Astrocyte (in vitro differentiated cells and primary cell): Measurements from ENCODE around the gene UBTD1. TPM values are rescaled to one million over a fixed set of nuclear protein-coding genes. Genes with fewer than 3 reads are reported as not detected.

ENCODE experiments used
- DNase-seq: peaks from one replicate; pipeline ENCODE4 v3.0.0-alpha.2; 2010; ENCODE audit warnings: low read depth
- FAIRE-seq: peaks from 2 replicates; lab custom pipeline; 2011; peaks lifted over from hg19 to GRCh38; lab: Jason Lieb, UNC
- H2AFZ ChIP-seq: 2 replicates; pipeline ENCODE4 v1.6.0; 2012; ENCODE audit warnings: low read depth, low read length, inconsistent platforms
- H3K27ac ChIP-seq: 2 replicates; pipeline ENCODE4 v1.5.1; 2011; ENCODE audit warnings: low read depth, low read length, inconsistent platforms
- H3K27me3 ChIP-seq: 2 replicates; pipeline ENCODE4 v1.6.0; 2011; ENCODE audit warnings: low read length, inconsistent platforms; ENCODE audit not compliant: insufficient read depth
- H3K36me3 ChIP-seq: 2 replicates; pipeline ENCODE4 v1.5.1; 2011; ENCODE audit warnings: low read length, inconsistent platforms; ENCODE audit not compliant: insufficient read depth
- H3K4me1 ChIP-seq: 2 replicates; pipeline ENCODE4 v1.5.1; 2011; ENCODE audit warnings: low read length, inconsistent platforms; ENCODE audit not compliant: insufficient read depth
- H3K4me2 ChIP-seq: 2 replicates; pipeline ENCODE4 v1.6.0; 2012; ENCODE audit warnings: low read length, inconsistent platforms
- H3K4me3 ChIP-seq: 2 replicates; pipeline ENCODE4 v1.5.1; 2011; ENCODE audit warnings: low read depth, mild to moderate bottlenecking, low read length, inconsistent platforms; ENCODE audit not compliant: insufficient read depth
- H3K79me2 ChIP-seq: 2 replicates; pipeline ENCODE4 v1.6.0; 2012; ENCODE audit warnings: mild to moderate bottlenecking, low read length, inconsistent platforms; ENCODE audit not compliant: insufficient read depth
- H3K9ac ChIP-seq: 2 replicates; pipeline ENCODE4 v1.6.0; 2012; ENCODE audit warnings: mild to moderate bottlenecking, low read length, inconsistent platforms
- H3K9me3 ChIP-seq: 2 replicates; pipeline ENCODE4 v1.5.1; 2012; ENCODE audit warnings: low read depth, mild to moderate bottlenecking, low read length, inconsistent platforms; ENCODE audit not compliant: insufficient read depth
- H4K20me1 ChIP-seq: 2 replicates; pipeline ENCODE4 v1.6.0; 2012; ENCODE audit warnings: low read length, inconsistent platforms; ENCODE audit not compliant: insufficient read depth
- H3K27ac Mint-ChIP-seq: one replicate; pipeline ENCODE4 v1.8.0; 2021; ENCODE audit warnings: mild to moderate bottlenecking, mixed read lengths; ENCODE audit not compliant: unreplicated experiment
- H3K27me3 Mint-ChIP-seq: one replicate; pipeline ENCODE4 v1.8.0; 2021; ENCODE audit warnings: low read depth, mixed read lengths; ENCODE audit not compliant: unreplicated experiment
- H3K36me3 Mint-ChIP-seq: one replicate; pipeline ENCODE4 v1.8.0; 2021; ENCODE audit warnings: low read depth, mixed read lengths; ENCODE audit not compliant: unreplicated experiment
- H3K4me1 Mint-ChIP-seq: one replicate; pipeline ENCODE4 v1.8.0; 2021; ENCODE audit warnings: low read depth, mixed read lengths; ENCODE audit not compliant: unreplicated experiment
- H3K4me3 Mint-ChIP-seq: one replicate; pipeline ENCODE4 v1.8.0; 2021; ENCODE audit warnings: mild to moderate bottlenecking, moderate library complexity, mixed read lengths; ENCODE audit not compliant: unreplicated experiment
- H3K9me3 Mint-ChIP-seq: one replicate; pipeline ENCODE4 v1.8.0; 2021; ENCODE audit warnings: mild to moderate bottlenecking, mixed read lengths; ENCODE audit not compliant: unreplicated experiment
- CTCF ChIP-seq: IDR thresholded peaks from 2 replicates; pipeline ENCODE4 v1.5.1; 2011; ENCODE audit warnings: low read depth, mild to moderate bottlenecking, inconsistent platforms, low read length, moderate library complexity; ENCODE audit not compliant: insufficient read depth
- EZH2 ChIP-seq: IDR thresholded peaks from 2 replicates; pipeline ENCODE4 v1.6.1; 2012; ENCODE audit warnings: mild to moderate bottlenecking, low read length, inconsistent platforms; ENCODE audit not compliant: insufficient read depth
- total RNA-seq: library from RNA; stranded (reverse); gene quantifications from 2 replicates; pipeline ENCODE4 v1.2.1, GENCODE V29; 2021

Gene UBTD1
- total RNA-seq, 1 donor from 2014 or later: 73.1 TPM

- peaks cover 94% of the 10 kb centered on the region for H4K20me1 ChIP-seq
- H3K36me3 Mint-ChIP-seq: peaks cover 5% of the 10 kb centered on the region
- peaks cover 93% of the 10 kb centered on the region for H3K79me2 ChIP-seq
- no peak overlapping the region for H3K4me2 ChIP-seq
- no peak overlapping the region for H3K4me3 ChIP-seq
- H3K9me3 ChIP-seq: no peaks in the 10 kb centered on the region
- no peak overlapping the region for H3K9ac ChIP-seq
- peaks cover 46% of the 10 kb centered on the region for H3K4me1 Mint-ChIP-seq
- peaks cover 5% of the 10 kb centered on the region for H3K4me1 ChIP-seq
- no peak overlapping the region for H3K4me3 Mint-ChIP-seq
- no peak for DNase-seq
- no peaks in the 10 kb centered on the region for H3K9me3 Mint-ChIP-seq
- H2AFZ ChIP-seq: no peak overlapping the region
- H3K27ac Mint-ChIP-seq: no peak overlapping the region
- H3K36me3 ChIP-seq: peaks cover 4% of the 10 kb centered on the region
- FAIRE-seq: no peak
- H3K27me3 ChIP-seq: no peaks in the 10 kb centered on the region
- TF ChIP-seq EZH2 (no peak), CTCF (no peak)
- no peaks in the 10 kb centered on the region for H3K27me3 Mint-ChIP-seq
- H3K27ac ChIP-seq: no peak overlapping the region
Observed at GRCh38 chr10:97509120-97509680, 10.5 kb downstream of the UBTD1 start.

- peaks cover 92% of the 10 kb centered on the region for H3K79me2 ChIP-seq
- peaks cover 5% of the 10 kb centered on the region for H3K4me1 ChIP-seq
- peaks cover 94% of the 10 kb centered on the region for H4K20me1 ChIP-seq
- Mint-ChIP-seq H3K27ac (no peak overlapping the region), H3K9me3 (no peaks in the 10 kb centered on the region), H3K36me3 (peaks cover 7% of the 10 kb centered on the region), H3K4me3 (no peak overlapping the region), H3K27me3 (no peaks in the 10 kb centered on the region), H3K4me1 (peaks cover 53% of the 10 kb centered on the region)
- H3K4me2 ChIP-seq: no peak overlapping the region
- TF ChIP-seq CTCF: no peak
- TF ChIP-seq EZH2: no peak
- H2AFZ ChIP-seq: no peak overlapping the region
- H3K36me3 ChIP-seq: no peaks in the 10 kb centered on the region
- H3K27me3 ChIP-seq: no peaks in the 10 kb centered on the region
- FAIRE-seq (no peak), DNase-seq (no peak)
- H3K4me3 ChIP-seq: no peak overlapping the region
- H3K9me3 ChIP-seq: no peaks in the 10 kb centered on the region
- H3K27ac ChIP-seq: no peak overlapping the region
- H3K9ac ChIP-seq: no peak overlapping the region
Observed at GRCh38 chr10:97510686-97511085, 12.0 kb downstream of the UBTD1 start.

- H3K4me1 Mint-ChIP-seq: peaks cover 46% of the 10 kb centered on the region
Observed at GRCh38 chr10:97511711-97512440, 13.2 kb downstream of the UBTD1 start.

More at GRCh38 chr10:97511711-97512440, 13.2 kb downstream of the UBTD1 start:
- DNase-seq: no peak
- Histone ChIP-seq H3K27ac (no peak overlapping the region), H3K36me3 (no peaks in the 10 kb centered on the region), H3K4me3 (no peak overlapping the region), H3K9ac (no peak overlapping the region), H2AFZ (no peak overlapping the region), H4K20me1 (peaks cover 91% of the 10 kb centered on the region), H3K27me3 (no peaks in the 10 kb centered on the region), H3K4me1 (peaks cover 5% of the 10 kb centered on the region), H3K9me3 (no peaks in the 10 kb centered on the region), H3K4me2 (no peak overlapping the region), H3K79me2 (peaks cover 92% of the 10 kb centered on the region)
- peaks cover 7% of the 10 kb centered on the region for H3K36me3 Mint-ChIP-seq
- no peak overlapping the region for H3K27ac Mint-ChIP-seq
- no peaks in the 10 kb centered on the region for H3K9me3 Mint-ChIP-seq
- H3K27me3 Mint-ChIP-seq: no peaks in the 10 kb centered on the region
- no peak overlapping the region for H3K4me3 Mint-ChIP-seq
- no peak for FAIRE-seq
- TF ChIP-seq EZH2 (no peak), CTCF (no peak)
